Activated T-helper 1 cell treated with Interleukin-2 at 50 U/mL for 16 hours (primary cell): ENCODE results near the gene RAB40B.

Experiments
- DNase-seq: peaks from one replicate; pipeline ENCODE4 v3.0.0-alpha.2; 2020; ENCODE audit warnings: low read depth

RAB40B gene

DNA sequence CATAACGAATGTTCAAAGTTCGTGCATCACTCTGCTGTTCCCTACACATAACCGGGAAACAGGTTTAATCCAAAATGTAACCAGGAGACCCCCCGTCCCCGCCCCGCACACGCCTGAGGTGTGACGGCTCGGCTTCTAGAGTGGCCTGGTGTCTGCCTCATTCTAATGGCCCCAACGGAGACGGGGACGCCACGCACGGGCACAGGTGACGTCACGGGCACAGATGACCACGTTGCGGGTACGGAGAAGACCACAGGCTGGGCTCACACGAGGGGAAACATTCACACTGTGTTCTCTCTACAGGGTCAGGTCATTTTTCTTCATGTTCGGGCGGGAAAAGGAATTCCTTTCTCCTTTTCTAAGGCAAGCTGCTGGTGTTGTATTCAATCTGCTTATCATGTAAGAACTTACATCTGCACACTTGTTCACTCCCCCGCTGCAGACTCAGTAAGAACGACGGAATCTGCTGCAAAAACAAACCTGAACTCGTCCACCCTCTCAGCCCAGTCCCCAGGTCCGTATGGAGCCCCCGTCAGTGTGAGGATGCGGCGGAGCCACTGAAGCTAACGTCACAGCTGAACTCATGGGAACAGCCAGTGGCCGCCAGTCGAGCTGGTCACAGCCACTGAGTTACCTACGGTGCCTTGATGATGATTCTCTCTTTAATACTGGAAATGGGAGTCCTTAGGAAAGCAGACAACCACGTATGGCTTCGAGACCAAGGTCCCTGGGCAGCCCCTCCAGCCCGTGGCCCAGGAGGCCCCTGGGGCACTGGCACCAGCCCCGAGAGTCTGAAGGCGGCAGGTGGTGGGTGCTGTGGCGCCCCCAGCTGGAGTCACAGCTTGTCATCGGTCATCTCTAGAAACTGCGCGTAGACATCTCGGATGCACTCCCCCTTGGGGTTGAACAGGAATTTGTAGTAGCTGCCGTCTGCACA lies 83.1 kb downstream of the RAB40B start:
- no peak for DNase-seq

GRCh38 chr17:82614095-82614631 lies 84.3 kb downstream of the RAB40B start:
- no peak for DNase-seq

GRCh38 chr17:82613283-82614094 lies 85.0 kb downstream of the RAB40B start:
- no peak for DNase-seq

DNA sequence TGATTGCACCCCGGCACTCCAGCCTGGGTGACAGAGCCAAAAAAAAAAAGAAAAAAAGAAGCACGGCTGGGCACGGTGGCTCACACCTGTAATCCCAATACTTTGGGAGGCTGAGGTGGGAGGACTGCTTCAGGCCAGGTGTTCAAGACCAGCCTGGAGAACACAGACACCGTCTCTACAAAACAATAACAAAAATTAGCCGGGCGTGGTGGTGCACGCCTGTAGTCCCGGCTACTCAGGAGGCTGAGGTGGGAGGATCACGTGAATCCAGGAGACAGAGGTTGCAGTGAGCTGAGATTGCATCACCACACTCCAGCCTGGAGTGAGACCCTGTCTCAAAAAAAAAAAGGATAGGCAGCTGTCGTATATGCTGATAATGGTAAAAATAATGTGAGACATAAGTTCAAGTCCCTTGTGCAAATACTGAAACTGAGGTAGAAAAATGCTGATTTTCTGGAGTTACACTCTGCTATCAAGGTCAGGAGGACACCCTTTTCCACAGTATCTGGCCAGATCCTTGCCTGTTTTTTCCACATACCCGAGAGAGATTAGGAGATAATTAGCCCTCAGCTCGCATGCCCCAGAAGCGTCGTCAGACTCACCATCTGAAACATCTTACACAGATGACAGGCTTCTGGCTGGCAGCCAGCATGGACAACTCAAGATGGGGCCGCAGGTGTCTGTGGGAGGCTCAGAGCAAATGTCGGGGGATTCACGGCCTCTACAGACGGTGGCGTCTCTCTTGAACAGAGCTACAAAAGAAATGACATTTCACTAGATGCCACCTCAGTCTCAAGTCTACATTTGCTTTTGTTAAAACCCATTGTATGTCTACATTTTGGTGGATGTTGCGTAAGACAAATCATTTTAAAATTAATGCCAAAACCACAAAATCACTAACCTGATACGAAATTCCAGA lies 87.1 kb downstream of the RAB40B start:
- DNase-seq = no peak

GRCh38 chr17:82609655-82610054 lies 88.8 kb downstream of the RAB40B start:
- no peak for DNase-seq

- DNase-seq = no peak
Measured at GRCh38 chr17:82608816-82609215, 89.7 kb downstream of the RAB40B start.

GRCh38 chr17:82605939-82606600 lies 92.4 kb downstream of the RAB40B start:
- no peak for DNase-seq
